Epithelial cell of esophagus (primary cell): ENCODE results near the gene GARIN5A.

Experiments used
- DNase-seq: peaks from one replicate; pipeline ENCODE4 v3.0.0; 2010; ENCODE audit warnings: low read depth
- H3K4me3 ChIP-seq: 2 replicates; pipeline ENCODE4 v1.5.1; 2011; ENCODE audit warnings: mild to moderate bottlenecking, low read length, control low read depth
- TF ChIP-seq, protein P1 (sequence below): IDR thresholded peaks from 2 replicates; pipeline ENCODE4 v1.5.1; 2011; ENCODE audit warnings: low read depth, mild to moderate bottlenecking, low read length, control low read depth, inconsistent platforms; ENCODE audit not compliant: insufficient read depth; ENCODE audit errors: missing control alignments

GARIN5A gene

DNA sequence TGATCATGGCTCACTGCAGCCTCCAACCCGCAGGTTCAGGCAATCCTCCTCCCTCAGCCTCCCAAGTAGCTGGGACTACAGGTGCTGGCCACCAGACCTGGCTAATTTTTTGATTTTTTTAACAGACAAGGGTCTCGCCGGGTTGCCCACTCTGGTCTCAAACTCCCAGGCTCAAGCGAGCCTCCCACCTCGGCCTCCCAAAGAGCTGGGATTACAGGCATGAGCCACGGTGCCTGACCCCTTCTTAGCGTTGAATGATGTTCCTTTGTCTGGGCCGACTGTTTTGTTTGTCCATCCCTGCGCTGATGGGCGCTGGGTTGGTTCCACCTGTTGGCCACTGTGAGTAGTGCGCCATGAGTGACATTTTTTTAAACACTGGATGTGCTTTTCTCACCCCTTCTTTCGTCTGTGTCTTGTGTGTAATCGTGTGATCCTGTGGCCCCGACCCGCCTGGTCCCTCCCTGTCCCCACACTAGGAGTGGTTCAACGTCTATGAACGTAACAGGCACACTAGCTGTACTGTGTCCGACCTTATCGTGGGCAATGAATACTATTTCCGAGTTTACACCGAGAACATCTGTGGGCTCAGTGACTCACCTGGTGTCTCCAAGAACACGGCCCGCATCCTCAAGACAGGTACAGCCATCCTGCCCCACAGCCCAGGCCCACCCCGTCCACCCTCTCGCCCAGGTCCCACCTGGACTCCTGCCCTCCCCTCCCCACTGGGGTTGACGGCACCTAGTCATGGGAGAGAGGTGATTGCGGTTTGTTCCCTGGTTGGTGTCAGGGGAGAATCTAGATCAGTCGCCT is 15.4 kb downstream of the GARIN5A start:
- TF ChIP-seq, protein P1, sequence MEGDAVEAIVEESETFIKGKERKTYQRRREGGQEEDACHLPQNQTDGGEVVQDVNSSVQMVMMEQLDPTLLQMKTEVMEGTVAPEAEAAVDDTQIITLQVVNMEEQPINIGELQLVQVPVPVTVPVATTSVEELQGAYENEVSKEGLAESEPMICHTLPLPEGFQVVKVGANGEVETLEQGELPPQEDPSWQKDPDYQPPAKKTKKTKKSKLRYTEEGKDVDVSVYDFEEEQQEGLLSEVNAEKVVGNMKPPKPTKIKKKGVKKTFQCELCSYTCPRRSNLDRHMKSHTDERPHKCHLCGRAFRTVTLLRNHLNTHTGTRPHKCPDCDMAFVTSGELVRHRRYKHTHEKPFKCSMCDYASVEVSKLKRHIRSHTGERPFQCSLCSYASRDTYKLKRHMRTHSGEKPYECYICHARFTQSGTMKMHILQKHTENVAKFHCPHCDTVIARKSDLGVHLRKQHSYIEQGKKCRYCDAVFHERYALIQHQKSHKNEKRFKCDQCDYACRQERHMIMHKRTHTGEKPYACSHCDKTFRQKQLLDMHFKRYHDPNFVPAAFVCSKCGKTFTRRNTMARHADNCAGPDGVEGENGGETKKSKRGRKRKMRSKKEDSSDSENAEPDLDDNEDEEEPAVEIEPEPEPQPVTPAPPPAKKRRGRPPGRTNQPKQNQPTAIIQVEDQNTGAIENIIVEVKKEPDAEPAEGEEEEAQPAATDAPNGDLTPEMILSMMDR, result peak; percentile 86
- H3K4me3 ChIP-seq, result no peak overlapping the region
- peak; percentile 62 for DNase-seq

DNA sequence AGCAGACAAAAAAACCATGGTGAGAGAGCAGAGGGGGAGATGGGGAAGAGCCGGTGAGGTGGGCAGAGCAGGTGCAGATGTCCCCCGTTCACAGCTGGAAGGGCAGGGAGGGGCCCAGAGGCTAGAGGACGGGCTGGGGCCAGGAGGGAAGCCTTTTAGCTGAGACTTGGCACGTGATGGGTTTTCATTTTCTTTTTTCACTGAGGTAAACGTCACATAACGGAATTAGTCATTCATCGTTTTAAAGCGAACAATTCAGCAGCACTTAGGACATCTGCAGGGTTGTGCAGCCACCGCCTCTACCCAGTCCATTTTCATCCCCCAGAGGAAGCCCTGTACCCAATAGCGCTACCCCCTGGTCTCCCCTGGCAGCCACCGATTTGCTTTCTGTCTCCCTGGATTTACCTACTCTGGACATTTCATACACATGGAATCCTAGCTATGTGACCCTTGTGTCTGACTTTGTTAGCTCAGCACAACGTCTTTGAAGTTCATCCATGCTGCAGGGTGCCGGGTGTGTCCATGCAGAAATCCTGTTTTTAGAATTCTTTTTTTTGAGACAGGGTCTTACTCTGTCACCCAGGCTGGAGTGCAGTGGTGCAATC is 16.4 kb downstream of the GARIN5A start:
- no peak overlapping the region for H3K4me3 ChIP-seq
- TF ChIP-seq, protein P1, result no peak
- no peak for DNase-seq

DNA sequence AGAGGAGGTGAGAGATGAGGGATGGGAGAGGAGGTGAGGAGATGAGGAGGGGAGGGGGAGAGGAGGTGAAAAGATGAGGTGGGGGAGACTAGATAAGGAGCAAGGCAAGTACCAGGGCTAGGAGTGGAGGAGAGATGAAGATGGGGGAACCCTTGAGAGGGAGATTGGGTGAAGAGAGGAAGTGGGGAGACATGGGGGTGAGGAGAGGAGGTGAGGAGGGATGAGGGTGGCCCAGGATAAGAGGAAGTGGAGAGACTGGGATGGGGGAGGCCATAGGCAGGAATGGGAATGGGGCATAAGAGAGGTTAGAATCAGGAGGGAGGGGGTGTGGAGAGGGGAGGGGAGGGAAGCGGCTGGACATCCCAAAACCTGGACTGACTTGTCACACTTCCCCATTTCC is 17.0 kb downstream of the GARIN5A start:
- no peak overlapping the region for H3K4me3 ChIP-seq

DNA sequence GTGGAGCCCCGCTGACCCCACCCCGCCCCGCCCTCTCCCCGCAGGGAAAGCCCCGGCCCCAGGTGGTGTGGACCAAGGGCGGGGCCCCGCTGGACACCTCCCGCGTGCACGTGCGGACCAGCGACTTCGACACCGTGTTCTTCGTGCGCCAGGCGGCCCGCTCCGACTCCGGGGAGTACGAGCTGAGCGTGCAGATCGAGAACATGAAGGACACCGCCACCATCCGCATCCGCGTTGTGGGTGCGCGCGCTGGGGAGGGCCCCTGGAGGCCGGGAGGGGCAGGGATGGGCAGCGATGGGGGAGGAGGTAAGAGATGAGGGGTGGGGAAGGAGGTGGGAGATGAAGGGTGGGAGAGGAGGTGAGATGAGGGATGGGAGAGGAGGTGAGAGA is 17.6 kb downstream of the GARIN5A start:
- DNase-seq, result no peak
- no peak overlapping the region for H3K4me3 ChIP-seq
- TF ChIP-seq, protein P1, result no peak

More for the DNA sequence above, 17.0 kb downstream of the GARIN5A start:
- no peak for DNase-seq
- TF ChIP-seq, protein P1, result no peak

DNA sequence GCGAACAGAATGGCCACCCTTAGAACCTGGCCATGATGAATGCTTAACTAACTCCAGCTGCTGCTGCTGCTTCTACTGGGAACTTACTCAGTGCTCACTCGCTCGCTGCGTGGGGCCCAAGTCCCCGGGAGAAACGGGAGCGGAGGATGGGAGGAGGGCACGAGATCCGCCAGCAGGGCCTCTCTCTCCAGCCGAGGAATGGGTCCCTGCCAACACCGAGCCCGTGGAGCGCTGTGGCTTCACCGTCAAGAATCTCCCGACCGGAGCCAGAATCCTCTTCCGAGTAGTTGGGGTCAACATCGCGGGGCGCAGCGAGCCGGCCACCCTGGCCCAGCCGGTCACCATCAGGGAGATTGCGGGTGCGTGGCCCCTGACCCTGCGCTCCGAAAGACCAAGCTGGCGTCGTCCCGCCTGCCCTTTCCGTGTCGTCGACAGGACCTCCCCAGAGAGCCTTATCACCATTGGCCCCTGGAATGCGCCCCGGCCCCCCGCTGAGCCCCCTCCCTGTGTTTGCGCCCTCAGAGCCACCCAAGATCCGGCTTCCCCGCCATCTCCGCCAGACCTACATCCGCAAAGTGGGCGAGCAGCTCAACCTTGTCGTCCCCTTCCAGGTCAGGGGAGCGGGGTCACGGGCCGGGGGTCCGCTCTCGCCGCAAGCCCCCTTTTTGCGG is 18.1 kb downstream of the GARIN5A start:
- no peak for DNase-seq
- H3K4me3 ChIP-seq, result no peak overlapping the region
- TF ChIP-seq, protein P1, result no peak

DNA sequence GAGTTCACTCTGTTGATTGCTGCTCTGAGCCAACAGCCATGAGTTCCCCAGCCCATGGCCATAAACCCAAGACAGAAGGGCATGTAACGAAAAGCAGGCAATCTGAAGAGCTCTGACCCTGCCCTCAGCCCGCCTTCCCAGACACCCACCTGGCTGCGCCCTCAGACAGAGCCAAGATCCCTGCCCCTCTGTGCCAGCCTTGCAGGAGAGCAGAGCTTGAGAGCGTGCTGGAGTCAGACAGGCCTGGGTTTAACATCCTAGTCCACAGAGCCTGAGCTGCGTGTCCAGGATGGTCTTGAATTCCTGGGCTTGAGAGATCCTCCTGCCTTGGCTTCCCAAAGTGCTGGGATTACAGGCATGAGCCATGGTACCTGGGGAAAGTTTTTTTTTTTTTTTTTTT is 19.3 kb downstream of the GARIN5A start:
- TF ChIP-seq, protein P1, result no peak
- H3K4me3 ChIP-seq, result no peak overlapping the region
- DNase-seq, result no peak

DNA sequence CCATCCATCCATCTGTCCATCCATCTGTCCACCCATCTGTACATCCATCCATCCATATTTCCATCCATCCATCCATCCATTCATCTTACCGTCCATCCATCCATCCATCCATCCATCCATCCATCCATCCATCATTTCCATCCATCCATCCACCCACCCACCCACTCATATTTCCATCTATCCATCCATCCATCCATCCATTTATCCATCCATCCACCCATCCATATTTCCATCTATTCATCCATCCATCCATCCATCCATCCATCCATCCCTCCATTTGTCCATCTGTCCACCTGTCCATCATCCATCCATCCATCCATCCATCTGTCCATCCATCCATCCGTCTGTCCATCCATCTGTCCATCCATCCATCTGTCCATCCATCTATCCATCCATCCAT is 20.7 kb downstream of the GARIN5A start:
- H3K4me3 ChIP-seq, result no peak overlapping the region
- no peak for DNase-seq
- TF ChIP-seq, protein P1, result no peak
